GM18868 (cell line): ENCODE measurements around the gene COQ10A.

Source experiments
- ATAC-seq: cut with Tn5 transposase; IDR thresholded peaks from one replicate; pipeline ENCODE4 v1.9.1; 2021; ENCODE audit warnings: mild to moderate bottlenecking, moderate library complexity; ENCODE audit not compliant: unreplicated experiment

The COQ10A gene

GRCh38 chr12:56311003-56311402 is 44.3 kb downstream of the COQ10A start:
- ATAC-seq = no peak

DNA sequence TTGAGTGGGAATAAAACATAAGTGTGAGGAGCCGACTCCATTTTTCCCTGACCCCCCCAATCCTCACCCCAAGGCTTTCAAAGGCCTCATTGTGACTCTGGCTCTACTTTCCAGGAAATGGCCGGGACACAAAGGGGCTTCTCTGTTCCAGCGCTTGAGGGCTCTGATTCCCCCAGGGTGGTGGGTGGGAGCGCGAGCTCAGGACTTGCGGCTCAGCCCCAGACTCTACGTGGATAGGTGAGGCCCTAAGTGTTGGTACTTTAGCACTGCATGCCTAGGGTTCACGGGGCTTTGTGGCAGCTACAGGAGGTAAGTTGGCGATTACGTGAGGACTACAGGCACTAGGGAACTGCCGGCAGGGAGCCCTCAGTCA is 48.5 kb downstream of the COQ10A start:
- no peak for ATAC-seq

GRCh38 chr12:56315622-56316473 is 49.1 kb downstream of the COQ10A start, which contains the start of gene CNPY2:
Gene CNPY2 (minus strand): TSS chr12:56315988. CDS start chr12:56315217, 771 bp downstream.
- peak; percentile 87 for ATAC-seq

DNA sequence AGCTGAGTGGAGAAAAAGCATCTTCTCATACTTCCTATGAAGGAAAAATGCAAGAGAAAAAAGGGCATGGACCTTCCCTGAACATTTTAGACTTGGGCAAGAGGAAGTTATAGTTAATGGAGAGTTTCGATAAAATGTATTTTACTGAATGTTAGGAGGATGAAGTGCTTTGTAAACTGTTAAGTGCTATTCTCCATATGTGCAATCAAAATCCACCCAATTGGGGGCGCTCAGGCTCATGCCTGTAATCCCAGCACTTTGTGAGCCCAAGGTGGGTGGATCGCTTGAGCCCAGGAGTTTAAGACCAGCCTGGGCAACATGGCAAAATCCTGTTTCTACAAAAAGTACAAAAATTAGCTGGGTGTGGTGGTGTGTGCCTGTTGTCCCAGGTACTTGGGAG is 50.9 kb downstream of the COQ10A start:
- no peak for ATAC-seq
